Adrenal gland (tissue), 12 donors: Measurements from ENCODE around the gene HPSE. TPM values are rescaled to one million over a fixed set of nuclear protein-coding genes. Genes with fewer than 3 reads are reported as not detected.
A peak's percentile ranks its signal among the peaks of the same experiment; 100 is the strongest.

ENCODE experiments used
- DNase-seq, 7 donors: peaks; one replicate each; pipeline ENCODE4 v3.0.0-alpha.2; 2019 to 2020
- H3K27ac ChIP-seq, 5 donors: fragments of 200-600 bp; sonication (generic) in 4 of 5; 1 replicate in 3 of 5; 2 replicates in 2 of 5; pipeline versions ENCODE4 v1.5.1 to v1.8.0; 2016 to 2020; ENCODE audit warnings: mild to moderate bottlenecking in 1 of 5
- H3K27me3 ChIP-seq: fragments of 200-600 bp; 2 replicates; pipeline ENCODE4 v1.8.0; 2021
- H3K36me3 ChIP-seq, 2 donors: fragments of 200-600 bp; replicated peaks in 1 of 2; 1 replicate in 1 of 2; 2 replicates in 1 of 2; pipeline versions ENCODE4 v1.5.1 to v1.8.0; 2018 to 2022
- H3K4me1 ChIP-seq, 2 donors: fragments of 200-600 bp; replicated peaks in 1 of 2; 1 replicate in 1 of 2; 2 replicates in 1 of 2; pipeline versions ENCODE4 v1.5.1 to v1.8.0; 2018 to 2021
- H3K4me3 ChIP-seq, 4 donors: fragments of 200-600 bp; sonication (generic) in 3 of 4; one replicate each; pipeline ENCODE4 v1.5.1; 2016 to 2018
- H3K9me3 ChIP-seq, 3 donors: fragments of 200-600 bp; sonication (generic) in 1 of 3; replicated peaks in 1 of 3; 1 replicate in 2 of 3; 2 replicates in 1 of 3; pipeline versions ENCODE4 v1.5.1 to v1.8.0; 2016 to 2021
- POLR2A ChIP-seq, 2 donors: fragments of 450-650 bp; IDR thresholded peaks; one replicate each; pipeline ENCODE4 v1.6.1; 2017; ENCODE audit warnings: antibody characterized with exemption in 2 of 2, mild to moderate bottlenecking in 2 of 2, moderate library complexity in 1 of 2
- WGBS, 4 donors: extraction: QIAGEN DNeasy Blood & Tissue Kit in 2 of 4; methylation state at CpG; one replicate each; pipeline versions ENCODE4 v1.1.5 to v1.1.7; 2013 to 2017; 5-methylcytosine and 5-hydroxymethylcytosine counted together
- intact Hi-C, 2 donors: fragments of 100-400 bp; cut with DNase I; formaldehyde crosslinking; loops; one replicate each; pipeline versions ENCODE4 v1.14.1 to v1.15.0; 2022 to 2023
- polyA plus RNA-seq, 3 donors: library from polyadenylated mRNA; stranded (reverse); fragments of 200-250 nt in 2 of 3; fragments of 350-450 nt in 1 of 3; fragmentation: Illumina TruSeq in 1 of 3; extraction: RNeasy Lipid Tissue Mini Kit (QIAGEN cat#74804) in 1 of 3; gene quantifications; one replicate each; pipeline ENCODE4 v1.2.3, GENCODE V29; 2013 to 2014
- total RNA-seq, 9 donors: library from RNA; depleted of rRNA in 4 of 9; stranded (reverse); fragments of >200 nt in 4 of 9; fragments of 120-200 nt in 1 of 9; fragmentation: NEBNext Ultra II Directional in 1 of 9; extraction: Animal tissue kit (Norgen Biotek cat#: 25700) in 1 of 9; gene quantifications; one replicate each; pipeline versions ENCODE4 v1.1.0 to v1.2.4, GENCODE V29; 2013 to 2023
- TF ChIP-seq, protein P1 (sequence below), 6 experiments: fragments of 450-650 bp in 4 of 6; fragments of 200-600 bp in 2 of 6; sonication (generic) in 1 of 6; IDR thresholded peaks; 1 replicate in 5 of 6; 2 replicates in 1 of 6; pipeline versions ENCODE4 v1.5.1 to v1.8.0; 2016 to 2021; ENCODE audit warnings: antibody characterized with exemption in 6 of 6, mild to moderate bottlenecking in 2 of 6, moderate library complexity in 1 of 6
- donor health status: healthy with polysubstance abuse.
- donor health status: Bipolar disorder and iron deficiency.
- donor health status: DM: yes; HTN: yes; CAD: no.
- donor health status: DM: no; HTN: no; CAD: no.
- donor health status: DM: no; HTN: no; CAD: no.
- donor health status: DM: yes; HTN: yes; CAD: no.

HPSE gene
- total and polyA plus RNA-seq, 12 donors = 0.44 to 12.3 (median 3.8) TPM

DNA sequence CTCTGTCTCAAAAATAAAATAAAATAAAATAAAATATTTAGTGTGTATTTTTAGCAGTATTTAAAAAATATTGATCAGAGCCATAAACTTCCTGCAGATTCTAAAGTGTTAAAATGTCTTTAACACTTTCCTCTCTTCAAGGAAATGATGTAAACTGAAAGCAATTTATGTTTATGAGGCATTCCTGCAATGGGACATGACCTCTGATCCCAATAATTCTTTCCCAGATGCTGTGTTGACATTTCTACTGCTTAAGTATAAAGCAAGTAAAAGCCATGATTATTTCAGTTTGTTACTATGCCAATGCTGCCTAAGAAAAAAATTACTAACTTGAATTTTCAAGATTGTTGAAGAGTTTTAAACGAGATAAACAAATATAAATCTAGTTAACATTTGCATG lies 79.1 kb downstream of the HPSE start:
- no peak for DNase-seq
- TF ChIP-seq, protein P1, sequence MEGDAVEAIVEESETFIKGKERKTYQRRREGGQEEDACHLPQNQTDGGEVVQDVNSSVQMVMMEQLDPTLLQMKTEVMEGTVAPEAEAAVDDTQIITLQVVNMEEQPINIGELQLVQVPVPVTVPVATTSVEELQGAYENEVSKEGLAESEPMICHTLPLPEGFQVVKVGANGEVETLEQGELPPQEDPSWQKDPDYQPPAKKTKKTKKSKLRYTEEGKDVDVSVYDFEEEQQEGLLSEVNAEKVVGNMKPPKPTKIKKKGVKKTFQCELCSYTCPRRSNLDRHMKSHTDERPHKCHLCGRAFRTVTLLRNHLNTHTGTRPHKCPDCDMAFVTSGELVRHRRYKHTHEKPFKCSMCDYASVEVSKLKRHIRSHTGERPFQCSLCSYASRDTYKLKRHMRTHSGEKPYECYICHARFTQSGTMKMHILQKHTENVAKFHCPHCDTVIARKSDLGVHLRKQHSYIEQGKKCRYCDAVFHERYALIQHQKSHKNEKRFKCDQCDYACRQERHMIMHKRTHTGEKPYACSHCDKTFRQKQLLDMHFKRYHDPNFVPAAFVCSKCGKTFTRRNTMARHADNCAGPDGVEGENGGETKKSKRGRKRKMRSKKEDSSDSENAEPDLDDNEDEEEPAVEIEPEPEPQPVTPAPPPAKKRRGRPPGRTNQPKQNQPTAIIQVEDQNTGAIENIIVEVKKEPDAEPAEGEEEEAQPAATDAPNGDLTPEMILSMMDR (IDR thresholded peaks at IDR 0.05) = no peak
- no peak for TF ChIP-seq POLR2A (IDR thresholded peaks at IDR 0.05)
- Histone ChIP-seq H3K27ac (no peak overlapping the region), H3K9me3 (no peaks in the 10 kb centered on the region), H3K27me3 (no peaks in the 10 kb centered on the region), H3K4me1 (peaks cover 11 to 22% of the 10 kb centered on the region in 2 donors), H3K4me3 (no peak overlapping the region), H3K36me3 (no peaks in the 10 kb centered on the region)
- intact Hi-C loops = loop anchor here (5.0 to 10.0 kb wide), 2 partner anchors 171 to 188 kb away; no protein-coding TSS in a partner anchor
- WGBS, 4 donors = 52 to 69% (median 64%) methylated on average over 1 of the region's 1 CpG

DNA sequence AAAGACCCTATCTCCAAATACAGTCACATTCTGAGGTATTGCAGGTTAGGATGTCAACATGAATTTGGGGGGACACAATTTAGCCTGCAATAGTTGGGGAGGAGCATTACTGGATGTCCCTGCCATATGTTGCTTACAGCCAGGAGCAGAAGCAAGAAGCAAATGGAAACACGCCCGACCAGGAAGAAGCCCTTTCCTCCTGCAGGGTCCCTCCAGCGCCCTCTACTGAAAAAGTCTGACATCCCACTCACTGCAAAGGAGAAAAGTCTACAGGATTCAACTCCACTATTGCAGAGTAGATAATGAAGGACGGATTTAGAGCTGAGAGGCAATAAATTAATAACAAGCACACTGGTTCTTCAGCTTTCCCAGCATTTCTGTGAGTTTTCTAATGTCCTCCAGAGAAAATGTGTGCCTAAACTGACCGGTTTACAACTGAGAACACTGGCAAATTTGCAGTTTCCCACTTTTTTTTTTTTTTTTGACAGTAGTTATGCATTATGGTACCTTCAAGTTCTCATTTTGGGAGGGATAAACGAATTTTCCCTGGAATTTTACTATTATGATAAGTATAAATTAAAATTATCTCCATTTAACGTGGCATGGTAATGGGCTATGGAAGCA lies 81.8 kb downstream of the HPSE start:
- Histone ChIP-seq H3K36me3 (no peaks in the 10 kb centered on the region), H3K9me3 (no peaks in the 10 kb centered on the region), H3K27ac (no peak overlapping the region), H3K27me3 (no peaks in the 10 kb centered on the region), H3K4me3 (no peak overlapping the region), H3K4me1 (peaks cover 11 to 18% of the 10 kb centered on the region in 2 donors)
- DNase-seq = peak; percentile 36 to 81 (median 72)
- WGBS, 4 donors = 35 to 49% (median 44%) methylated on average over 6 to 7 of the region's 7 CpGs
- TF ChIP-seq, protein P1 (IDR thresholded peaks at IDR 0.05) = peak; percentile 51 to 67 (median 59)
- TF ChIP-seq POLR2A (IDR thresholded peaks at IDR 0.05) = no peak
- intact Hi-C loops = loop anchor here in 1 of 2 donors (10.0 kb wide), 1 partner anchor 168 kb away; no protein-coding TSS in a partner anchor

DNA sequence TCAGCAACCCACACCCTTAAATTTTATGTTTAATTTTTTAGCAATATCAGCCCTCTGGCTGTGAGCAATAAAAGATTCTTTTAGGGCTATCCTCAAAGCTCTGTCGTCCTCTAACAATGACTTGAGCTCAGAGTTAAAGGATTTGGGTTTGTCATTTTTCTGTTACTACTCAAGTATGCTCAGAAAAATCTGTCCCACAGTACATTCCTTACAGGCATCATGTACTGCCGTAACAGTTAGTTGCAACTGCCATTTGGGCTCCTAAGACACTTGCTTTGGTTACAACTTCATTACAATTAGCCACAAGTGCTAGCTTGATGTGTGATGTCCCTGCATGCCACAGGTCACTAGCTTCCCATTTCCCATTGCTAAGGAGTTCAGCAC lies 83.2 kb downstream of the HPSE start:
- DNase-seq = no peak
- Histone ChIP-seq H3K27ac (no peak overlapping the region), H3K9me3 (no peaks in the 10 kb centered on the region), H3K36me3 (no peaks in the 10 kb centered on the region), H3K27me3 (no peaks in the 10 kb centered on the region), H3K4me1 (peaks cover 3 to 9% of the 10 kb centered on the region in 2 donors), H3K4me3 (no peak overlapping the region)
- no peak for TF ChIP-seq POLR2A (IDR thresholded peaks at IDR 0.05)
- TF ChIP-seq, protein P1 (IDR thresholded peaks at IDR 0.05) = no peak
- WGBS, 4 donors = 39 to 96% (median 93%) methylated on average over 2 of the region's 2 CpGs
- intact Hi-C loops = loop anchor here in 1 of 2 donors (10.0 kb wide), 1 partner anchor 167 kb away; no protein-coding TSS in a partner anchor

DNA sequence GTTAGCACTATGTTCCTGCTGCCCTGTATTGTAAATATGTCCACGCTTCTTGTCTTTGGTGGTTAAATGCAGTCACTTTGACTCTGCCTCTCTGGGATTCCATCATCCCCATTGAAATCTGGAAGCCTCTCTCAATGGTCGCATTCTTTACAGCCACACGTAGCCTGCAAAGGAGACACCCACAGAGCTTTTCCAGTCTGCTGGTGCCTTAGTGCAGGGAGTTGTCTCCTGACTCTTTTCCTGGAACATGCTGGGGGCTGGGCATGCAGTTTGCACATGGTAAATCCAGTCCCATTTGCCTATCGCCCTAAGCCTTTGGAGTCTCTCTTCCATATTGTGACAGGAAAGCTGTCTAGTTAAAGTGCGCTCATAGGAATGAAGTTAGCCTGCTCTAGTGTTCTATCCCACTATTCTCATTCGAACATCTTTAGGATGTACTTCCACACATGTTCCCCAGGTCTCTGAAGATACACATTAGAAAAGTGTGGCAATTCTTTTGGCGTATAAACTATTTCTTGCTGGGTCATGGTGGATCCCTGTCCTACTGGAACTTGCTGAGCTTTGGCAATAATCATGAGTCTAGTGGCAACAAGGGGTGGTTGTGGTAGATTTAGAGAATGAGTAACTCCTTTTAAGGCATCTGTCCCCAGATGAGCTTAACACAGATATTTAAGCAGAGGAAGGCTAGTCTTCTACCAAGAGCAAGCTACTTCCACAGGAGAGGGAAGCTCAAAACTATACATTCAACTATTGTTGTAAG lies 83.8 kb downstream of the HPSE start:
- H3K27ac ChIP-seq = no peak overlapping the region
- no peak for TF ChIP-seq POLR2A (IDR thresholded peaks at IDR 0.05)
- TF ChIP-seq, protein P1 (IDR thresholded peaks at IDR 0.05) = no peak
- no peaks in the 10 kb centered on the region for H3K36me3 ChIP-seq
- H3K4me3 ChIP-seq = no peak overlapping the region
- no peaks in the 10 kb centered on the region for H3K9me3 ChIP-seq
- intact Hi-C loops = loop anchor here in 1 of 2 donors (10.0 kb wide), 1 partner anchor 166 kb away; no protein-coding TSS in a partner anchor
- no peaks in the 10 kb centered on the region for H3K27me3 ChIP-seq
- H3K4me1 ChIP-seq = peaks cover 0 to 3% of the 10 kb centered on the region in 2 donors
- 66 to 93% (median 91%) methylated on average over 7 of the region's 7 CpGs for WGBS, 4 donors
- DNase-seq = no peak
